ENCODE results near the gene FAF1.

GRCh38 chr1:50852889-50853288, 107.2 kb downstream of the FAF1 start:
- TF ChIP-seq POLR2A (IDR thresholded peaks at IDR 0.05): no peak
- TF ChIP-seq, protein P1, sequence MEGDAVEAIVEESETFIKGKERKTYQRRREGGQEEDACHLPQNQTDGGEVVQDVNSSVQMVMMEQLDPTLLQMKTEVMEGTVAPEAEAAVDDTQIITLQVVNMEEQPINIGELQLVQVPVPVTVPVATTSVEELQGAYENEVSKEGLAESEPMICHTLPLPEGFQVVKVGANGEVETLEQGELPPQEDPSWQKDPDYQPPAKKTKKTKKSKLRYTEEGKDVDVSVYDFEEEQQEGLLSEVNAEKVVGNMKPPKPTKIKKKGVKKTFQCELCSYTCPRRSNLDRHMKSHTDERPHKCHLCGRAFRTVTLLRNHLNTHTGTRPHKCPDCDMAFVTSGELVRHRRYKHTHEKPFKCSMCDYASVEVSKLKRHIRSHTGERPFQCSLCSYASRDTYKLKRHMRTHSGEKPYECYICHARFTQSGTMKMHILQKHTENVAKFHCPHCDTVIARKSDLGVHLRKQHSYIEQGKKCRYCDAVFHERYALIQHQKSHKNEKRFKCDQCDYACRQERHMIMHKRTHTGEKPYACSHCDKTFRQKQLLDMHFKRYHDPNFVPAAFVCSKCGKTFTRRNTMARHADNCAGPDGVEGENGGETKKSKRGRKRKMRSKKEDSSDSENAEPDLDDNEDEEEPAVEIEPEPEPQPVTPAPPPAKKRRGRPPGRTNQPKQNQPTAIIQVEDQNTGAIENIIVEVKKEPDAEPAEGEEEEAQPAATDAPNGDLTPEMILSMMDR (IDR thresholded peaks at IDR 0.05): no peak

Data from esophagus squamous epithelium (tissue), 4 donors.